ENCODE measurements around the gene ZNF569.

DNA sequence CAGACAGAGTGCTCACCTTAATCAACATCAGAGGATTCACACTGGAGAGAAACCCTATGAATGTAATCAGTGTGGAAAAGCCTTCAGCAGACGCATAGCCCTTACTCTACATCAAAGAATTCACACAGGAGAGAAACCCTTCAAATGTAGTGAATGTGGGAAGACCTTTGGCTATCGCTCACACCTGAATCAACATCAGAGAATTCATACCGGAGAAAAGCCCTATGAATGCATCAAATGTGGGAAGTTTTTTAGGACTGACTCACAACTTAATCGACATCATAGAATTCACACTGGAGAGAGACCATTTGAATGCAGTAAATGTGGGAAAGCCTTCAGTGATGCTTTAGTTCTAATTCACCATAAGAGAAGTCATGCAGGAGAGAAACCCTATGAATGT is 78.0 kb downstream of the ZNF569 start:
- TF ChIP-seq CTCF (IDR thresholded peaks at IDR 0.05; ENCODE audit: low read depth, low read length, poor library complexity, severe bottlenecking) (no peak), EZH2phosphoT487 (IDR thresholded peaks at IDR 0.05; ENCODE audit: borderline replicate concordance, low read length) (no peak)
